HG02798 (cell line): ENCODE results near the gene SLC19A1.

ENCODE experiments used
- ATAC-seq: cut with Tn5 transposase; IDR thresholded peaks from one replicate; pipeline ENCODE4 v1.9.1; 2021; ENCODE audit warnings: mild to moderate bottlenecking; ENCODE audit not compliant: unreplicated experiment, poor library complexity

The SLC19A1 gene

GRCh38 chr21:45449658-45450422, 92.4 kb downstream of the SLC19A1 start:
- no peak for ATAC-seq

GRCh38 chr21:45448810-45449657, 93.2 kb downstream of the SLC19A1 start:
- ATAC-seq: no peak

GRCh38 chr21:45448283-45448809, 93.9 kb downstream of the SLC19A1 start:
- no peak for ATAC-seq
